ENCODE data around the gene CYP4V2.

- no peak for TF ChIP-seq POLR2AphosphoS5 (IDR thresholded peaks at IDR 0.05; ENCODE audit: low read depth)
- TF ChIP-seq, protein P1, sequence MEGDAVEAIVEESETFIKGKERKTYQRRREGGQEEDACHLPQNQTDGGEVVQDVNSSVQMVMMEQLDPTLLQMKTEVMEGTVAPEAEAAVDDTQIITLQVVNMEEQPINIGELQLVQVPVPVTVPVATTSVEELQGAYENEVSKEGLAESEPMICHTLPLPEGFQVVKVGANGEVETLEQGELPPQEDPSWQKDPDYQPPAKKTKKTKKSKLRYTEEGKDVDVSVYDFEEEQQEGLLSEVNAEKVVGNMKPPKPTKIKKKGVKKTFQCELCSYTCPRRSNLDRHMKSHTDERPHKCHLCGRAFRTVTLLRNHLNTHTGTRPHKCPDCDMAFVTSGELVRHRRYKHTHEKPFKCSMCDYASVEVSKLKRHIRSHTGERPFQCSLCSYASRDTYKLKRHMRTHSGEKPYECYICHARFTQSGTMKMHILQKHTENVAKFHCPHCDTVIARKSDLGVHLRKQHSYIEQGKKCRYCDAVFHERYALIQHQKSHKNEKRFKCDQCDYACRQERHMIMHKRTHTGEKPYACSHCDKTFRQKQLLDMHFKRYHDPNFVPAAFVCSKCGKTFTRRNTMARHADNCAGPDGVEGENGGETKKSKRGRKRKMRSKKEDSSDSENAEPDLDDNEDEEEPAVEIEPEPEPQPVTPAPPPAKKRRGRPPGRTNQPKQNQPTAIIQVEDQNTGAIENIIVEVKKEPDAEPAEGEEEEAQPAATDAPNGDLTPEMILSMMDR (conservative IDR thresholded peaks at IDR 0.05; ENCODE audit: low read depth in 2 of 2), result no peak
- no peak for TF ChIP-seq REST (IDR thresholded peaks at IDR 0.05; ENCODE audit: unreplicated experiment)
- TF ChIP-seq EZH2 (IDR thresholded peaks at IDR 0.05; ENCODE audit: low read depth, unreplicated experiment), result no peak
- no peak for TF ChIP-seq ZNF114 (CRISPR knock-in tag; IDR thresholded peaks at IDR 0.05)
- TF ChIP-seq, protein P2, sequence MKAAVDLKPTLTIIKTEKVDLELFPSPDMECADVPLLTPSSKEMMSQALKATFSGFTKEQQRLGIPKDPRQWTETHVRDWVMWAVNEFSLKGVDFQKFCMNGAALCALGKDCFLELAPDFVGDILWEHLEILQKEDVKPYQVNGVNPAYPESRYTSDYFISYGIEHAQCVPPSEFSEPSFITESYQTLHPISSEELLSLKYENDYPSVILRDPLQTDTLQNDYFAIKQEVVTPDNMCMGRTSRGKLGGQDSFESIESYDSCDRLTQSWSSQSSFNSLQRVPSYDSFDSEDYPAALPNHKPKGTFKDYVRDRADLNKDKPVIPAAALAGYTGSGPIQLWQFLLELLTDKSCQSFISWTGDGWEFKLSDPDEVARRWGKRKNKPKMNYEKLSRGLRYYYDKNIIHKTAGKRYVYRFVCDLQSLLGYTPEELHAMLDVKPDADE (IDR thresholded peaks at IDR 0.05), result no peak
- TF ChIP-seq JUNB (IDR thresholded peaks at IDR 0.05; ENCODE audit: unreplicated experiment), result no peak
- TF ChIP-seq EZH2phosphoT487 (IDR thresholded peaks at IDR 0.05; ENCODE audit: unreplicated experiment), result no peak
- TF ChIP-seq CREB1 (CRISPR knock-in tag; IDR thresholded peaks at IDR 0.05; ENCODE audit: low read depth), result no peak
- TF ChIP-seq ZNF331 (CRISPR knock-in tag; IDR thresholded peaks at IDR 0.05; ENCODE audit: low read depth), result no peak
- no peak for TF ChIP-seq ZNF462 (CRISPR knock-in tag; IDR thresholded peaks at IDR 0.05)
- TF ChIP-seq STAT1 (IDR thresholded peaks at IDR 0.05; ENCODE audit: unreplicated experiment), result no peak
- no peak for TF ChIP-seq NANOG (IDR thresholded peaks at IDR 0.05; ENCODE audit: borderline replicate concordance)
Measured at GRCh38 chr4:186216465-186217024, 25.2 kb downstream of the CYP4V2 start.
